SK-N-SH (cell line): ENCODE data around the gene PITX1. TPM values are rescaled to one million over a fixed set of nuclear protein-coding genes. Genes with fewer than 3 reads are reported as not detected.
A peak's percentile ranks its signal among the peaks of the same experiment; 100 is the strongest.

Experiments used
- CTCF ChIA-PET: fragments of 300-600, 350-600 bp; formaldehyde crosslinking; extraction: SDS; loops from one replicate; lab custom pipeline; 2021; lab: Yijun Ruan, JAX
- POLR2A ChIA-PET: fragments of 350-600 bp; sonication (Branson Sonifier 250); formaldehyde crosslinking; extraction: SDS; loops from one replicate; lab custom pipeline; 2020; ENCODE audit warnings: antibody characterized with exemption, inconsistent platforms; lab: Yijun Ruan, JAX
- DNase-seq: peaks from one replicate; pipeline ENCODE4 v3.0.0; 2012
- H2AFZ ChIP-seq: fragments of 200-600 bp; sonication (generic); 2 replicates; pipeline ENCODE4 v1.8.1; 2016; ENCODE audit warnings: antibody characterized with exemption, mild to moderate bottlenecking, low read depth
- H3F3A ChIP-seq: fragments of 200-600 bp; sonication (generic); replicated peaks from 2 replicates; pipeline ENCODE3; 2016; ENCODE audit warnings: antibody characterized with exemption, mild to moderate bottlenecking; ENCODE audit not compliant: insufficient read depth
- H3K27ac ChIP-seq, 2 experiments: fragments of 200-500 bp in 1 of 2; fragments of 200-600 bp in 1 of 2; sonication (Bioruptor generic) in 1 of 2; sonication (generic), shearing (Covaris generic) in 1 of 2; 2 replicates each; pipeline versions ENCODE4 v1.5.1 to v1.6.1; 2014 to 2016; ENCODE audit warnings: low read depth in 2 of 2, inconsistent platforms in 1 of 2, low read length in 1 of 2, mild to moderate bottlenecking in 1 of 2, mixed read lengths in 1 of 2
- H3K27me3 ChIP-seq: fragments of 200-600 bp; sonication (generic), shearing (Covaris generic); 2 replicates; pipeline ENCODE4 v1.6.1; 2016; ENCODE audit warnings: mixed run types; ENCODE audit not compliant: insufficient read depth
- H3K36me3 ChIP-seq, 2 experiments: fragments of 200-500 bp in 1 of 2; fragments of 200-600 bp in 1 of 2; sonication (Bioruptor generic) in 1 of 2; sonication (generic) in 1 of 2; replicated peaks in 1 of 2; 2 replicates each; pipeline versions ENCODE3 to v1.5.1; 2014 to 2016; ENCODE audit warnings: low read length in 1 of 2, mild to moderate bottlenecking in 1 of 2; ENCODE audit not compliant: insufficient read depth in 2 of 2, control insufficient read depth in 1 of 2
- H3K4me1 ChIP-seq, 2 experiments: fragments of 200-500 bp in 1 of 2; fragments of 200-600 bp in 1 of 2; sonication (Bioruptor generic) in 1 of 2; sonication (generic), shearing (Covaris generic) in 1 of 2; 2 replicates each; pipeline versions ENCODE4 v1.5.1 to v1.6.1; 2014 to 2016; ENCODE audit warnings: low read depth in 1 of 2, low read length in 1 of 2, mixed run types in 1 of 2; ENCODE audit not compliant: insufficient read depth in 2 of 2, control insufficient read depth in 1 of 2
- H3K4me2 ChIP-seq: fragments of 200-600 bp; sonication (generic), shearing (Covaris generic); 2 replicates; pipeline ENCODE4 v1.6.1; 2017; ENCODE audit warnings: mixed run types
- H3K4me3 ChIP-seq, 2 experiments: fragments of 200-500 bp in 1 of 2; fragments of 200-600 bp in 1 of 2; sonication (Bioruptor generic) in 1 of 2; sonication (generic), shearing (Covaris generic) in 1 of 2; 2 replicates each; pipeline versions ENCODE4 v1.5.1 to v1.8.1; 2014 to 2016; ENCODE audit warnings: low read depth in 2 of 2, inconsistent platforms in 1 of 2, low read length in 1 of 2, mild to moderate bottlenecking in 1 of 2, mixed read lengths in 1 of 2, moderate library complexity in 1 of 2
- H3K79me2 ChIP-seq: fragments of 200-600 bp; sonication (generic); 2 replicates; pipeline ENCODE4 v1.8.1; 2017; ENCODE audit warnings: mild to moderate bottlenecking; ENCODE audit not compliant: insufficient read depth
- H3K9ac ChIP-seq: fragments of 200-600 bp; sonication (generic); 2 replicates; pipeline ENCODE4 v1.6.1; 2017; ENCODE audit warnings: mixed run types
- H3K9me2 ChIP-seq: fragments of 200-600 bp; sonication (generic); 2 replicates; pipeline ENCODE4 v1.6.1; 2017; ENCODE audit warnings: mixed run types
- H3K9me3 ChIP-seq: fragments of 200-600 bp; sonication (generic); 2 replicates; pipeline ENCODE4 v1.6.1; 2017; ENCODE audit warnings: mixed run types, mild to moderate bottlenecking, moderate library complexity
- H4K20me1 ChIP-seq: fragments of 200-600 bp; sonication (generic); 2 replicates; pipeline ENCODE4 v1.6.1; 2017; ENCODE audit warnings: mild to moderate bottlenecking, mixed run types; ENCODE audit not compliant: insufficient read depth
- CTCF ChIP-seq: fragments of 200-600 bp; sonication (generic); IDR thresholded peaks from 2 replicates; pipeline ENCODE4 v1.6.1; 2017; ENCODE audit warnings: antibody characterized with exemption, mild to moderate bottlenecking, moderate library complexity
- EP300 ChIP-seq, 2 experiments: IDR thresholded peaks; 2 replicates each; pipeline versions ENCODE4 v1.4.0 to v1.6.1; 2012; ENCODE audit warnings: borderline replicate concordance in 1 of 2, low read depth in 1 of 2, low read length in 1 of 2
- EZH2phosphoT487 ChIP-seq: fragments of 200-600 bp; sonication (generic); IDR thresholded peaks from 2 replicates; pipeline ENCODE4 v1.6.1; 2017; ENCODE audit warnings: low read depth, mixed run types, mild to moderate bottlenecking, antibody characterized with exemption, moderate library complexity, borderline replicate concordance
- GATA2 ChIP-seq: sonication (generic); formaldehyde crosslinking; IDR thresholded peaks from 2 replicates; pipeline ENCODE4 v1.5.0; 2020; ENCODE audit warnings: mild to moderate bottlenecking, missing genetic modification reagents
- JUND ChIP-seq: IDR thresholded peaks from 2 replicates; pipeline ENCODE4 v1.4.0; 2012
- PBX3 ChIP-seq: IDR thresholded peaks from 2 replicates; pipeline ENCODE4; 2012
- RXRA ChIP-seq: IDR thresholded peaks from 2 replicates; pipeline ENCODE4 v1.4.0; 2012; ENCODE audit warnings: low read depth, mild to moderate bottlenecking, borderline replicate concordance
- WGBS: methylation state at CpG from one replicate; pipeline ENCODE4 v1.1.6; 2017; ENCODE audit warnings: low lambda C conversion rate; 5-methylcytosine and 5-hydroxymethylcytosine counted together
- polyA plus RNA-seq, 3 experiments: library from polyadenylated mRNA; depleted of rRNA; stranded (reverse); fragments of >200 nt; gene quantifications; 2 replicates each; pipeline ENCODE4 v1.2.3, GENCODE V29; 2012

The PITX1 gene
- polyA plus RNA-seq, 1 of the 3 experiments (the other 2 are of a cell fraction) = not detected

- H3K9ac ChIP-seq = no peak overlapping the region
- WGBS = 2% methylated on average over 29 of the region's 89 CpGs
- POLR2A ChIA-PET = no interaction called here
These were observed 798 bp downstream of the PITX1 start for GRCh38 chr5:135032999-135033861.

GRCh38 chr5:135032695-135032998 lies 1.4 kb downstream of the PITX1 start:
- no peaks in the 10 kb centered on the region for H3K36me3 ChIP-seq
- TF ChIP-seq EZH2phosphoT487 = peak; percentile 75; the same call in 1 of the 2 replicates
- TF ChIP-seq RXRA = no peak
- TF ChIP-seq GATA2 (CRISPR knock-in tag) = no peak
- no peak overlapping the region for H2AFZ ChIP-seq
- H3K4me1 ChIP-seq = peaks cover 0 to 11% of the 10 kb centered on the region in 2 experiments; a peak in 1 of 4 replicates
- peaks cover 6% of the 10 kb centered on the region; the same call in 1 of the 2 replicates for H4K20me1 ChIP-seq
- H3F3A ChIP-seq = no peaks in the 10 kb centered on the region
- no peaks in the 10 kb centered on the region for H3K79me2 ChIP-seq
- peak overlapping the region; percentile 64; the same call in 1 of the 2 replicates for H3K4me2 ChIP-seq
- no peak overlapping the region for H3K9ac ChIP-seq
- 2% methylated on average over 16 of the region's 18 CpGs for WGBS
- H3K4me3 ChIP-seq = no peak overlapping the region
- ChIA-PET POLR2A (no interaction called here), CTCF (interaction anchor here (1.2 to 5.5 kb wide), 3 partner anchors 81 to 159 kb away, joined by 5 to 32 read pairs (median 7); no protein-coding TSS in a partner anchor)
- H3K27ac ChIP-seq = no peak overlapping the region
- H3K9me2 ChIP-seq = no peaks in the 10 kb centered on the region
- DNase-seq = no peak
- peaks cover 89% of the 10 kb centered on the region for H3K27me3 ChIP-seq
- H3K9me3 ChIP-seq = no peaks in the 10 kb centered on the region

More at GRCh38 chr5:135032999-135033861, 798 bp downstream of the PITX1 start:
- peak overlapping the region; percentile 64; the same call in 1 of the 2 replicates for H3K4me2 ChIP-seq
- no peaks in the 10 kb centered on the region for H3K9me2 ChIP-seq
- H3K27ac ChIP-seq = no peak overlapping the region
- H3K4me3 ChIP-seq = peak overlapping the region in 1 of 2 experiments; percentile 35; a peak in 3 of 4 replicates
- peaks cover 6% of the 10 kb centered on the region; the same call in 1 of the 2 replicates for H4K20me1 ChIP-seq
- no peaks in the 10 kb centered on the region for H3F3A ChIP-seq
- H2AFZ ChIP-seq = peak overlapping the region; percentile 63; the same call in 1 of the 2 replicates
- no peaks in the 10 kb centered on the region for H3K36me3 ChIP-seq
- DNase-seq = peak; percentile 74
- H3K4me1 ChIP-seq = peaks cover 0 to 11% of the 10 kb centered on the region in 2 experiments; a peak in 1 of 4 replicates
- CTCF ChIA-PET = interaction anchor here (1.4 to 5.5 kb wide), 4 partner anchors 80 to 366 kb away, joined by 3 to 32 read pairs (median 4); partner anchors contain the start of gene MACROH2A1
- TF ChIP-seq JUND (no peak), EP300 (IDR thresholded peaks at IDR 0.05; ENCODE audit: borderline replicate concordance in 1 of 2, low read depth in 1 of 2, low read length in 1 of 2) (no peak), EZH2phosphoT487 (peak; percentile 62; the same call in 1 of the 2 replicates), CTCF (no peak), PBX3 (no peak)
- no peaks in the 10 kb centered on the region for H3K9me3 ChIP-seq
- H3K27me3 ChIP-seq = peaks cover 89% of the 10 kb centered on the region
- no peaks in the 10 kb centered on the region for H3K79me2 ChIP-seq
